Activated CD4-positive, alpha-beta T cell treated with anti-CD3 and anti-CD28 coated beads, Interleukin-2, Interleukin-6, amounts not matched to agents 100 ng/mL and 50 ng/mL, durations not matched to agents 16 hours and 8 hours (primary cell): ENCODE results near the gene HDAC10.

Experiments
- DNase-seq: peaks from one replicate; pipeline ENCODE4 v3.0.0-alpha.2; 2020

Gene HDAC10

DNA sequence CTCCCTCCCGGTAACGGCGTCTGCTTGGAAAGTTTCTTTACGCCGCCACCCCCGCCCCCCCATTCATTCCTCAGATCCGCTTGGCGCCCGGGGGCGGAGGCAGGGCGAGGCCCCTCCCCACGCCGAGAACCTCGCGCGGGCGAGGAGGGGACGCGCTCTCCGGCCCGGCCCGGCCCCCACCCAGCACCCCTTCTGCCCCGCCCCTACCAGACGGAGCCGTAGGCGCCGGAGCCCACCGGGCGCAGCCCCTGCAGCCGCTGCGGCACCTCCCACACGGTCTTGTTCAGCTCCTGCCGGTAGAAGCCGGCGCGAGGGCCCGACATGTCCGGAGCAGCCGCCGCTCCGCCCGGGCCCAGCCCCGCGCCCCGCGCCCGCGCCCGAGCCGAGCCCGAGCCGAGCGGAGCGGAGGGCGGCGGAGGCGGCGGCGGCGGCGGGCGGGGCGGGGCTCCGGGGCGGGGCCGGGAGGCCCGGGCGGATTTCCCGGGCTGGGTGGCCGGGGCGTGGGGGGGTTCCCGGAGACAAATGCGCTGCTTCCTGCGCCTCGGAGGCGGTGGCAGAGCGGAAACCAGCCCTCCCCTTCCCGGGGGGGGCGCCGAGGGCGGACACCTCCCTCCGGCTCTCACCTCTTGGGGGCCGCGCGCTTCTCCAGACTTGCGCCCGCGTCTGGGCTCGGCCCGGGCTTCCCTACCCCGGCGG is 19.1 kb upstream of the HDAC10 start, which contains the start of gene MAPK11:
Gene MAPK11, minus strand, starts transcription at position 411 of the 696 bp plus-strand sequence. Its CDS starts 88 bp downstream, at position 323.
- DNase-seq: peak; percentile 78

DNA sequence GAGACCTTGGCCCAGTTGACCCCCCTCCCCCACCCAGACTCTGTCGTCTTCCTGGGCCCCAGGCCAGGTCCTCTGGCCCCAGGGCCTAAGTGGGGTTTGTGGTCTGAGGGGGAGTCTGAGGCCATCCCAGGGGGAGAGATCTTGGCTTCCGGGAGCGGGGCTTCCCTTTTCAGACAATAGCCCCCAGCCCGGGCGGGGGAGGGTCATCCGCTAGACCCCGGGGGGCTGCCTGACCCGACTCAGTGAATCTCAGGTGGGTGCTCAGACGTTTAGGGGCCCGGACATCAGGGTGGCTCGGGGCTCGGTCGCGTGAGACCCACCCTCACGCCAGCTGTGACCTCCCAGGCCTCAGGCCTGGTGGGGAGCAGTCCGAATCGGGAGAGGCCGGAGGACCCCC is 18.5 kb upstream of the HDAC10 start:
- no peak for DNase-seq

GRCh38 chr22:50268655-50269113 is 17.6 kb upstream of the HDAC10 start:
- no peak for DNase-seq

GRCh38 chr22:50267591-50268390 is 16.7 kb upstream of the HDAC10 start:
- DNase-seq: peak; percentile 67

DNA sequence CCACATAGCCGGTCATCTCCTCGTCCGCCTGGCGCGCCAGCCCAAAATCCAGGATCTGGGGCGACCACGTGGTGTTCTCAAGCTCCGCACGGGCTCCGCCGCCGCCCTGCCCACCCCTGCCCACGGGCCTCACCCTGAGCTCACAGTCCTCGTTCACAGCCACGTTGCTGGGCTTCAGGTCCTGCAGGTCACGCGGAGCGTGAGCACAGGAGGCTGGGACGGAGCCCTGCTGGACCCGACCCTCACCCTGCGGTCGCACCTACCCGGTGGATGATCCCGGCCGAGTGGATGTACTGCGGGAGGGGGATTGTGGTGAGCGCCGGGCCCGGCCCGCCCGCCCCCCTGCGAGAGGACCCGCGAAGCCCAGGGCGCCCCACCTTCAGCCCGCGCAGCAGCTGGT is 15.9 kb upstream of the HDAC10 start:
- DNase-seq: no peak

- no peak for DNase-seq
These were observed 14.0 kb upstream of the HDAC10 start for GRCh38 chr22:50264946-50265669.

DNA sequence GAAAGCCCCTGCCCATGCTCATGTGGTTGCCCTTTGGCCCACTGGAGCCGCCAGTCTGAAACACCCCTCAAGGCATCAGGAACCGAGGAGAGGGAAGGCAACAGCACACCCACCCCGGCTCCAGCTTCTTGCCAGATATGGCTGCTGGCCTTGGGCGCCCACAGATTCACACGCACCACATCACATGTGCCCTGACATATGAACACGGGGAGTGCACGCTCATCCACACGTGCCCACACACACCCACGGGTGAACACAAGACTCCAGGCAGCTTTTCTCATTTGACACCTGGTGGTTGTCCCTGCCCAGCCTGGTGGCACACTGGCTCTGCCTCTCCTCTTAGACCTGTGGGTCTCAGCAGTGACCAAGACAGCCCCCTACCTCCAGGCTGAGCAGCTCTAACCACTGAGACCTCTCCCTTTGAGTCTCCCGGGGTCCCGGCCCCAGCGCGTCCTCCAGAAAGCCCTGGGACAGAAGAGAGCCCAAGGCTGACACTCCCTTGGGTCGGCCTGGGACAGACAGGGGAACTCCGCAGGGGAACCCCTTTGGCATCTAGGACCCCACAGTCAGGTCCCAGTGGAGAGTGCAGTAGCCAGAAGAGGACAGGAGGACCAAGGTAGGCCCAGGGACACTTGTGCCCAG is 13.2 kb upstream of the HDAC10 start:
- DNase-seq: no peak

DNA sequence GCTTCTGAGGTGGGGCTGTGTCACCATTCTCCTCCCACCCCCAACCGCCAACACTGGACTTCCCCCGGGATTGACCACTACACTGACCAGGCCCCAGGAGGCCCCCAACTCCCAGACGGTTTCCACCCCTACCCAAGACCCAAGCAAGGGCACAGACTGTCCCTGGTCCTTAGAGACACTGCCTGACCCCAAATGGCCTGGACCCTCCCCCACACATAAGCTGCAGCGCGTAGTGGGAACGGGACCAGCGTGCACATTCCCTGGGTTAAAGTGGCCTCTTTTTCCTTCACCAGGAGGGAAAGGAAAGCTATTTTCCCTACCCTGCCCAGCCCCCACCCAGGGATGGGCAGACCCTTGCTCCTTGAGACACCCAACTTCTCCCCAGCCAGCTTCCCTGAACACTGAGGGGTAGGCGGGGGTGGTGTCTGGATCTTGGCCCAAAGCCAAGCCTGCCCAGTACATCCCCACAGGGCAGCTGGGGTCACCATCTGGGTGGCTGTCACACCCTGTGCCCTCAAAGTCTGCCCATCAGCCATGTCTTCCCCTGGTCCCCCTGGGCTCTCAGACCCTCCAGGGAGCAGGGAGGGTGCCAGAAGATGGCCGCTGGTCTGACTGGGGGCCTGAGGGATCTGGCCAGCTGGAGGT is 12.0 kb upstream of the HDAC10 start:
- DNase-seq: no peak

DNA sequence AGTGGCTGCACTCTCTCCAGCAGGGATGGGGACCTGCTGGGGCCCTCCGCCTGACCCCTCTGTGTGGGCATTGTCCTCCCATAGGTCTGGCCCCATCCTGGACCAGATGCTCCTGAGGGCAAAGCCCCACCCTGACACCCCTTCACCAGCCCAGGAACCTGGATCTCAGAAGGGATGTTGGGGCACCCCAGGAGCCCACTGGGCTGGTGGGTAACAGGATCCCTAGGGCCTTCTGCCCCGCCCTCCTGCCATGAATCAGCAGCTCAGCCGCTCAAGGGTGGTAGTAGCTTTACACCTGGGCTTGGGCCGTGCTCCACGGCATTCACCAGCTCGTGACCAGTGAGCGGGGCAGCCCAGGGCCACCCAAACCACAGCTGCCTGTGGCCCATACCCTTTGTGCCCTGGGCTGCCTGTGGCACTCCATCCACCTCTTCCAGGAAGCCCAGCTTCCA is 11.4 kb upstream of the HDAC10 start:
- peak; percentile 25 for DNase-seq

- DNase-seq: peak; percentile 43
These were observed 10.8 kb upstream of the HDAC10 start, which contains the start of gene MAPK12 for GRCh38 chr22:50261615-50262459. Gene MAPK12 (minus strand): TSS chr22:50261683. CDS start chr22:50261509, 174 bp downstream.

DNA sequence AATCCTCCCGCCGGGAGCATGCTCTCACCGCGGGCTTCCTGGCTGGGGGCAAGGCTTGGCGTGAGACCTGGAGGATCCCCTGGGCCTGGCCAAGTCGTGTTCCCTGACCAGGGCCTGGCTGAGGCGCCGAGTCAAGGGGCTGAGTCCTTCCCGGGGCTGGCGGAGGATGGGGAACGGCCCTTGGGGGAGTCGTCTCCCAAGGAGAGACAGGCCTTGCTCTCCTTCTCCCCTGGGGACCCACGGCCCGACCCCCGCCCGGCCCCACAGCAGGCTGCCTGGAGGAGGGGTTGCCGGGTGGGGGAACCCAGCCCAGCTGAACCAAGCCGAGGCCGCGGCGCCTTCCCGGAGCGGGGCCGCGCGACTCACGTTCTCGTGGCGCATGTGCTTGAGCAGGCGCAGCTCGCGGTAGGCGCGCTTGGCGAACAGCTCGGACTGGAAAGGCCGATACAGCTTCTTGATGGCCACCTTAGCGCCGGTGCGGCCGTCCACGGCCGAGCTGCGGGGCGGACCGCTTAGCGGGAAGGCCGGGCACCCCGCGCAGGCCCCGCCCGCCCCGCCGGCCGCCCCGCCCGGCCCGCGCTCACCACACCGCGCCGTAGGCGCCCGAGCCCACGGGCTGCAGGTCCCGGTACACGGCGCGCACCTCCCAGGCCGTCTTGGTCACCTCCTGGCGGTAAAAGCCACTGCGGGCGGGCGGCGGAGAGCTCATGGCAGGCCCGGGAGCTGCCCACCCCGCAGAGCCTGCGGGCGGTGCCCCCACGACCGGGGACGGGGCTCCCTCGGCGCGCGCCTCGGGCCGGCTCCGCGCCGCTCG is 9.9 kb upstream of the HDAC10 start:
- DNase-seq: peak; percentile 63

- no peak for DNase-seq
These were observed 9.4 kb upstream of the HDAC10 start for GRCh38 chr22:50260434-50260800.

DNA sequence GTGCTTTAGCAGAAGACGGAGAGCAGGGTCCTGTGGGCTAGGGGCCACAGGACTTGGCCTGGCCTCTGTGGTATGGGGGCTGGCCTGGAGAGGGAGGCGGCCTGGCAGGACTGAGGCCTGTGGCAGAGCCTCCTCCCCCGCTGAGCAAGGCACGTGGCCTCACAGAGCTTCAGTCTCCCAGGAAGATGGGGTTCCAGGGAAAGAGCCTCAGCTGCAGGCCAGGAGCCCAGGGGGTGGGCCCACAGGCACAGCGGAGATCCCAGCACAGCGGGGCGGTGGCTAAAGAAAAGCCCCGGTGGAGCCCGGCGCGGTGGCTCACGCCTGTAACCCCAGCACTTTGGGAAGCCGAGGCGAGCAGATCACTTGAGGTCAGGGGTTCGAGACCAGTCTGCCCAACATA is 8.2 kb upstream of the HDAC10 start:
- no peak for DNase-seq

GRCh38 chr22:50258361-50259292 is 7.6 kb upstream of the HDAC10 start:
- no peak for DNase-seq

DNA sequence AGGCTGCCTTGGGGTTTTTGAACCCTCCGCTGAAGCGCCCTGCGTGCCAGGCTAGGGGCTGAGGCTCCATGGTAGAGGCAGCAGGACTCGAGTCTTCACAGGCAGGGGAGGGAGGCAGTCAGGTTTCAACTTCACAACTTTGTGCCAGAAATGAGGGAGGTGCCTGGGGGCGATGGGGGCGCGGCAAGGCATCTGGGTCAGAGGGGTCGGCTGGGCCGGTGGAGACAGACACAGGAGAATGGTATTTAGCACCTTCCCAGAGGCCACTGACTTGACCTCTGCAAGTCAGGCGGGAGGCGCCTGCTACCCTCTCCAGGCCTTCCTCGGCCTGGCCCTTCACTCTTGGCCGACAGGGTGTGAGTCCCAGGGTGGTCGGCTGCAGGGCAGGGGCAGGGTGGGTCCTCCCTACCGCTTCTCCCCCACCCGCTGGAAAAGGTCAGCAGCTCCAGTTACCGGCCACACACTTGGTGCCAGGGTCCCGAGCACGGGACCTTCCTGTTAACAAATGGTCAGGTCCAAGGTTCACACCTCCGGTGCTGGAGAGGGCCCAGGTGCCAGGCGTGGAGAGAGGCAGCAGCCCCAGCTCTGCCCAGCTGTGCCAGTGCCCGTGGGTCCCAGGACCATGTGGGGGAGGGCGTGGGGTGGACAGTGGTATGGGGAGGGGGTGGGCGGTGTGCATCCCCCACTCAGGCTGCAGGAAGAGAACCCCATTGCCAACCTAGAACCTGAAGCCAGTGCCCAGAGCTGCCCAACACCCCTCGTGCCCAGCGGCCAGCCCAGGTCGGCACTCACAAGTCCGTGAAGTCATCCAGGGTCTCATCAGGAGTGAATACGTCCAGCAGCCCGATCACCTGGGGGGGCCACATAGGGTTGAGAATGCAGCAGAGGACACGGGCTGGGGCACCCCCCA is 6.6 kb upstream of the HDAC10 start:
- DNase-seq: no peak

DNA sequence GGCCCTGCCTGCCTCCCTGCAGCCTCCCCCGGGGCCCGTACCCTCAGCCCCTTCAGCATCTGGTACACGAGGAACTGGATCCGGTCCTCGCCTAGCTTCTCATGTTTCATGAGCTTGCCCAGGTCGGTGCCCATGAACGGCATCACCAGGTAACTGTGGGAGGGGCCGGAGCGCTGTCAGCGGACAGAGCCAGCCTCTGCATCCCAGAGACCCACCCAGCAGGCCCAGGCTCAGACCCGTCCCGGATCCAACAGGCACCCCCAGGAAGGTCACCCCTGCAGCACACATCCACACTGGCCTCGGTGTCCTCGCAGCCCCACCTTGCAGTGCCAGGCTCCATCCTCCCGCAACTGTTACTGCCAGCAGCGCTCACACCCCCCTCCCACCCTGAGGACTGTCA is 6.0 kb upstream of the HDAC10 start:
- no peak for DNase-seq

- DNase-seq: no peak
These were observed 5.3 kb upstream of the HDAC10 start for GRCh38 chr22:50256258-50256862.

GRCh38 chr22:50255607-50256006 is 4.5 kb upstream of the HDAC10 start:
- no peak for DNase-seq
